SW480 (cell line): ENCODE measurements around the gene SMIM26.

Experiments
- DNase-seq: peaks from one replicate; pipeline ENCODE4 v3.0.0-alpha.2; 2016; ENCODE audit warnings: low spot score

Gene SMIM26

DNA sequence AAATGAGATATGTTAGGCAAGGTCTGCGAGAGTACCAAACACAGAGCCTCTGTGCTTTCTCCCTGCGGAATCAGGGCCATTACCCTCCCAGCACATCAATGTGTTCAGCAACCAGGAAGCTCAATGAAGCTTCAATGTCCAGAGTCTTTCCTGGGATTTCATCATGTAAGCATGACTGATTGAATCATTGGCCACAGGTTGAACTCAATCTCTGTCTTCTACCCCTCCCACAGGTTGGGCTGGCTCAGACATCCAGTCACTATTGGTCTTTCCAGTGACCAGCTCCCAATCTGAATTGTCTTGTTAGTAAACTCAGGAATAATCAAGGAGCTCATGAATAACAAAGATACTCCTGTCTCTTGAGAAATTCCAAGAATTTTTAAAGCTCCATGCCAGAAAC, 17.9 kb downstream of the SMIM26 start:
- peak; percentile 94 for DNase-seq

DNA sequence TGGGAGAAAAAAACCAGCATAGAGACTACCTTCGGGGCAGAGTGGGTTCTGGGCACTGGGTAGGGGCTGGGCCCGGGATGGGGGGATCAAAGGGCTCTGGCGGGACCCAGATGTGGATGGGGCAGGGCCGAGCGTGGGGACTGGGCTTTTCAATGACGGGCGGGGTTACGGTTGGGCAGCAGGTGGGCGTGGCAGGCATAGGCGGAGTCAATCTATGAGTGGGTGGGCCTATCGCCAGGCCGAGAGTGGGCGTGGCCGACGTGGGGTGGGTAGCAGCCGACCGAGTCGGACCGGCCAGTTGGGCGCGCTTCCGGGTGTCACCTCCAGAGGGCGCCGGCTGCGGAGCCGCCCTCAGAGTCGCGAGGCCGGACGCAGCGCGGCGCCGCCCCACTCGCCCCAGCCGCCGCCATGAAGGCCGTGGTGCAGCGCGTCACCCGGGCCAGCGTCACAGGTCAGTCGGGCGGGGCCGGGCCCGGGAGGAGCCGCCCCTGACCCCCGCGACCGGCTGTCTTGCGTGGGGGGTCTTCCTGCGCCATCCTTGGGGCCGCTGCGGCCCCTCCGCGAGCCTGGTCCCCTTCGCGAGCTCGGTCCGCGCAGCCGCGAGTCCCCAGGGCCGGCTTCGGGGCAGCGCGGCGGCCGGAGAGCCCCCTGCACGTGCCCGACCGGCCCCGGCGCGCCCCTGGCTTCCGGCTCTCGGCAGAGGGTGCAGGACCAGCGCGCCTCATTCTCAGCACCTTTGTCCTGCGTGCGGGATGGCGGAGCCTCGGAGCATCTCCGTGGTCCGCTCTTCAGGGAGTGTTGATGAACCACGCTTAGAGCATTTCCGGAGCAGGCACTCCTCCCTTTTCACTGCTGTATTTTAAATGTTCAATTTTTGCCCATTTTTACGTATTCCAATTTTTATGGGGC, 20.7 kb downstream of the SMIM26 start, which contains the start of gene DTD1:
Gene DTD1, plus strand, starts transcription at position 390 of the 909 bp plus-strand sequence. Its CDS starts 19 bp downstream, at position 409.
- peak; percentile 83 for DNase-seq

DNA sequence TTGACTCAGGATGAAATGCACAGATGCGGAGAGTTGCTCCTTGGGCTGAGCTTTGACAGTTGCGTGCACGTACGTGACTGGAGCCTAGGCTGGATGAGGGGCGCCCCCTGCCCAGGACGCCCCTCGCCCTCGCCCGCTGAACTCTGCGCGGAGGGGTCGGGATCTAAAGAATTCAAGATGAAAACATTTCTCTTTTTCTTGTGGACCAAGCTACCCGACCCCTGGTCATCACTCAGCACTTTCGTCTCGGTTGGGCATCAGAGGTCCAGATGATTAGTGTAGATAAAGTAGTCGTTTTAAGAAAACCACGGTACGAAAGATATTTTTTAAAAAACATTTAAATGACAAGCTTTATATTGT, 21.3 kb downstream of the SMIM26 start:
- DNase-seq = no peak

DNA sequence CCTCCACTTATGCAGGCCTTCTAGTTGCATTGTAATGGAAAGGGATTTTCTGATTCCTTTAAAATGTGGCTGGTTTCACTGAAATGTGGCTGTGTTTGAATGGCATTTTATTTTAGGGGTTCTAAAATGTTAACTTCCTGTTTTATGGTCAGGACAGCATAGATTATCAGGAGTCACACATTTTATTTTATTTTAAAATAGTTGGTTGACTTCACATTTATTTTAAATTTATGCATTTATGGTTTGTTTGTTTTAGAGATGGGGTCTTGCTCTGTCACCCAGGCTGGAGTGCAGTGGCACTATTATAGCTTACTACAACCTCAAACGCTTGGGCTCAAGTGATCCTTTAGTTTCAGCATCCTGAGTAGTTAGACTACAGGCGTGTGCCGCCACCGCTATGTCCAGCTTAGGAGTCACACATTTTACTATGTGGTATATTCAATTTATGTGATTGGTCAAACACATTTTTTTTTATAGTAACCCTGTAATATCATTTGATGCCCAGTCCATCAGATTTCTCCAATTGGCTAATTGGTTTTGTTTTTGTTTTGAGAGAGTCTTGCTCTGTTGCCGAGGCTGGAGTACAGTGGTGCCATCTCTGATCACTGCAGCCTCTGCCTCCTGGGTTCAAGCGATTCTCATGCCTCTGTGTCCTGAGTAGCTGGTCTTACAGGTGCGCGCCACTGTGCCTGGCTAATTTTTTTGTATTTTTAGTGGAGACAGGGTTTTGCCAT, 22.9 kb downstream of the SMIM26 start:
- no peak for DNase-seq

DNA sequence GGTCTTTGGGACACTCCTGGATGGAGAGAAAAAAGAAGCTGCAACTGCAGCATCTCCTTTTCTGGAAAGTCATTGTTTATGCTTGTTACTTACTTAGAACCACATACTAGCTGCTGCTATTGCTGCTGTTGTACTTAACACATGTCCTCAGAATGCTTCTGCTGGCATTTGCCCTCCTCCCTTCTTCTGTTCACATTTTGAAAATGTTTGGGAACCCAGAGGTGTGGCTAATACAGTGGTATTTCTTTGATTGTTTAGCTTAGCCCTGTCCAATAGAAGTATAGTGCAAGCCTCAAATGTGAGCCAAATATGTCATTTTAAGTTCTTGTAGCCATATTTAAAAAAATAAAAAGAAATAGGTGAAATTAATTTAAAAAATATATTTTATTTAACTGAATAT, 29.0 kb downstream of the SMIM26 start:
- no peak for DNase-seq

DNA sequence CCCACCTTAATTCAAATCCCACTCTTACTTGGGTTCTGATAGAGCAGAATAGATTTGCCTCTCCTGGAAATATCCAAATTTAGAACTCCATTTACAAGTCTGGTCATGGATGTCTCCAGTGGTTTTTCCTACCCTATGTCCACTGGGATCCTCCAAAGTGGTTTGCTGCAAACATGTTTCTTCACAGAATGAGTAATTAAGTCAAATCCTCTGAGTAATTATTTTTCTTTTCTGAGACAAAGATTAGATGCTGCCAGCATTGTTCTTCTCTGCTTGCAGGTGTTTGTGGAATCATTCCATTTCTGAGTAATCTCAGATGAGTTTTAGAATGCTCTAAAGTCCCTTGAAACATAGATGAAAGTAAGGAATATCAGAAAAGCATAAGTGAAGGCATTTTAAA, 42.5 kb downstream of the SMIM26 start:
- DNase-seq = no peak

DNA sequence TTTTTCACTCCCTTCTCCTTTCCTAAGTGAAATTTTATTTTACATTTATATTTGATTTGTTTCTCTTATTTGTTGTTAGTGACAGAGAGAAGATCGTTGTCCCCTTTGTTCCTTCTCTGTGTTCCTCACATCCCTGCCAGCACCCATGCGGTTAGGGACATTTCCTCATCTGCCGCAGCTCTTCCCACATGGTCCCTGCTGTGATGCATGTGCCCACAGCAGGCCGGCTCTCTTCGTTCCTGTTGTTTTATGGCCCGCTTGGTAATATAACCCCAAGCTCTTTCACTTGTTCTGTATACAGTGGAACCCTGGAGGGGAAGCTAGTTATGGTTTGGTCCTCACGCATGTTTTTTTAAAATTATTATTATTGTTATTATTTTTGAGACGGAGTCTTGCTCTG, 44.3 kb downstream of the SMIM26 start:
- DNase-seq = no peak

DNA sequence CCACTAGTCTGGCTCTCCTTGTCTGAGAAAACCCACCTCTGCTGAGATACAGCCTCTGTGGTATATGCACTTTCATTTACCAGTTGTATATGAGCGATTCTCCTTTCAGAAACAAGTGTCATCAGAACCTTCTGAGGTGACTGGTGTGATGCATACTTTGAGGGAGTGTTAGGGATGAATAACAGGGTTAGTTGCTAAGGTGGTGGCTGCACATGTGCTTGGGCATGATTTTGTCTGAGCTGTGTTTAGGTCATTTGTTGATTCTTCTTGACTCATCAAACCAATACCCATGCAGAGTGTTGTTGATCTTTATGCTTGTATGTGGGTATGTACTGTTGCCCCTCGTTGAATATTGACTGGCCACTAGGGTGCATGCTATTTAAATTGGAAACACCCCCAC, 46.3 kb downstream of the SMIM26 start:
- no peak for DNase-seq

DNA sequence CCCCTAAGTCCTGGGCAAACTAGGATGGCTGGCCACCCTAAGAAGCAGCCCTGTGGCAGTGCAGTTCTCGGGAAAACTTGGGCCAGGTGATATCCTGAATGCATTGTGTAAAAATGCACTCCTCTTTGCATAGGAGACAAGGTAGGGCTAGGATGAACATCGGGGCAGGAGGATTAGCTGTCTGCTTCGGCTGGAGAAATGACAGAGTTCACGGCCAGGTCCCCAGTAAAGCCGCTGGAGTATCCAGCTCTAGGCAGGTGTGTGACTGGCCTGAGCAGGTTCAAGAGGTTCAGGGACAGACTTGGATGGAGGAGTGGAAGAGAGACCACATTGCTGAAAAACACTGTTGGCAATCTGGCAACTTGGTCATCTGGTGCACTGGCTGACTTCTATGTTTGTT, 47.0 kb downstream of the SMIM26 start:
- no peak for DNase-seq

DNA sequence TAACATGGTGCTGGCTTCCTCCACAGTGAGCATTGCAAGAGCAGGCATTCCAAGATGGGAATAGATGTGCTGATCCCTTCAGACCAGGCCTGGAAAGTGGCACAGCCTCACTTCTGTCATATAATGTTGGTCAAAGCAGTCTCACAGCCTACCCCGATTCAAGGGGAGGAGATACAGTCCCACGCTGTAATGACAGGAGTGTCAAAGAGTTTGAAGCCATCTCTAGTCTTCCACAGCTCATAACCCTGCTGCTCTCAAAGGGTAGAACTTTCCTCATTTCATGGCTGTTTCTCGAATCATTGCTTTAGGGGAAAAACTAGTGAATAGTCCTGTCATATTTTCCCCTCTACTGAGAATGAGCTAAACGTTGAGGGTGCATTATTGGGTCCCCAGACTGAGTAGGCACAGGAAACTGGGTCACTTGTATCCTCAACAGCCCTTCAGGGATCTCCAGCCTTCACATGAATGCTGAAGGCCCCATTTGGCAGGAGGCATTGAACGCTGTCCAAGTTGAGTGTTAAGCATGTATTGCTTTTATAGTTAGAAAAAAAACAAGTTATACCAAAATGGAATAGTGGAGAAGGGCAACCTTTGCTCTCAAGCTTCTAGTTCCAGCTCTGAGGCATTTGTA, 47.9 kb downstream of the SMIM26 start:
- no peak for DNase-seq
